A549 treated with AZD9567 at 1 μM for 4 hours (cell line): ENCODE measurements around the gene GOLGA5. TPM values are rescaled to one million over a fixed set of nuclear protein-coding genes. Genes with fewer than 3 reads are reported as not detected.

Source experiments
- total RNA-seq: library from RNA; stranded (reverse); fragments of 200-300 nt; extraction: Qiagen RNA extraction; gene quantifications from 5 replicates; pipeline ENCODE4 v1.2.3, GENCODE V29; 2022; ENCODE audit not compliant: insufficient read depth

The GOLGA5 gene
- 22.7 to 44.6 TPM (median 27.1 TPM) in 5 replicates for total RNA-seq

GRCh38 chr14:92793709-92794546, at the start of gene GOLGA5:
Gene GOLGA5 (plus strand): TSS chr14:92794305. CDS start chr14:92797438, 3,133 bp downstream.

DNA sequence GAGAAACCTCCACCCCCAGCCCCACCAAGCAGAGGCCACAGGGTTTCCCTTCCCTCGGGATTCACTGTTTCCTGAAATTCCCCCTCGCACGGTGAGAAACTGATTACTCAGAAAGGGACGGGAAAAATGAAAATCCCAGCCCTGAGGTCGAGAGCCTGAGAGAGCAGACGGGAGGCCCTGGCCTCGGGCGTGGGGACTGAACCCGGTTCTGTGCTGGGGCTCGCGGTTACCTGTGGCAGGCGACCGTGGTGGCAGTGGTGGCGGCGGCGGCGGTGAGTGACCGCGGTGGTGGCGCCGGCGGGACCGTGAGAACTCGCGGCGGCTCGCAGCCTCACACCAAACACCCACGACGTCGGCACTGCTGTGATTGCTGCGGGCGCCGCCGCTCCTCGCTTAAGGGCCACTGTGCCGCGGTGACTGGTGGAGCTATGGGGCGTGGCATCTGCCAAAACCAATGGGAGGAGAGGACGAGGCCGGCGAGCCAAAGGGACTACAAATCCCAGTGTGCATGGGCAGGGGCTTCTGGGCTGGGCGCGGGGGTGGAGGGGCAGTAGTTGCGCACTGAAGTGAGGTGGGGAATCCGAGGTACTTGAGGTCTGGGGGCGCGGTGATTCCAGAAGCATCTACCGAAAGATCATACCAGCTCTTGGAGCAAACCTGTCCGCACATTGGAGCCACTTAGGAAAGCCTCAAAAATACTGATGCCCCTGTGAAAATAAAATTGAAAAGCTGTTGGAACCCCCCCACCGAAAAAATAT, 45.7 kb upstream of the GOLGA5 start, which contains the start of gene LGMN:
Gene LGMN (minus strand): TSS at position 369 of the 758 bp plus-strand sequence. CDS start 15,841 bp downstream, outside the sequence.

Other genes starting within 250 kb of the GOLGA5 start
- gene LGMN, start 45.7 kb upstream of the GOLGA5 start, total RNA-seq = 57.7 to 64.6 TPM (median 60.8 TPM) in 5 replicates
- gene CHGA, start 128.8 kb downstream of the GOLGA5 start, total RNA-seq = 1.5 to 4.4 TPM (median 1.6 TPM) in 5 replicates